Activated CD4-positive, alpha-beta T cell treated with anti-CD3 and anti-CD28 coated beads for 24 hours (primary cell): ENCODE measurements around the gene KIRREL3.

Experiments
- DNase-seq, 2 donors: peaks; one replicate each; pipeline ENCODE4 v3.0.0-alpha.2; 2020; ENCODE audit warnings: low read depth in 2 of 2

Gene KIRREL3

DNA sequence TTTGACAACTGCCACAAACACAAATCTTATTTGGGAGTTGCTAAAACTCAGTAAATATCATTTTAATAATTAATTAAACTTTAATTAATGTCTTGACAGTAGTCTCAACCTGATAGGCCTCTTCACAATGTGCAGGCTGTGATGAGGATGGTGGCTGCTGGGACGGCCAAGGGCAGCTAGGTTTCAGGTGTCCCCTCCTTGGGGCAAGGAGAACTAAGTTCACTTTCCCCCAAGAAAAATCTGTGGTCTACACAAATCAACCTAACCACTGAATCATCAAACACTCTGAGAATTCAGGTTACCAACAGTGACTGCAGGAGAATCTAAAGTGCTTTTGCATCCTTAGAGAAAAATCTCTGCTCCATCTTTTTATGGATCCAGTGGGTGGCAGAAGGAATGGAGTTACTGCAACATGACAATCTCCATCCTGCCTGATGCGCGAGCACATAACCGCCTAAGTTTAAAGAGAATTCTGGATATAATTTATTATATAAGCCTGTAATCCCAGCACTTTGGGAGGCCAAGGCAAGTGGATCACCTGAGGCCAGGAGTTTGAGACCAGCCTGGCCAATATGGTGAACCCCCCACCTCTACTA is 289.7 kb downstream of the KIRREL3 start:
- DNase-seq = no peak

GRCh38 chr11:126707498-126707897 is 293.1 kb downstream of the KIRREL3 start:
- DNase-seq = no peak

DNA sequence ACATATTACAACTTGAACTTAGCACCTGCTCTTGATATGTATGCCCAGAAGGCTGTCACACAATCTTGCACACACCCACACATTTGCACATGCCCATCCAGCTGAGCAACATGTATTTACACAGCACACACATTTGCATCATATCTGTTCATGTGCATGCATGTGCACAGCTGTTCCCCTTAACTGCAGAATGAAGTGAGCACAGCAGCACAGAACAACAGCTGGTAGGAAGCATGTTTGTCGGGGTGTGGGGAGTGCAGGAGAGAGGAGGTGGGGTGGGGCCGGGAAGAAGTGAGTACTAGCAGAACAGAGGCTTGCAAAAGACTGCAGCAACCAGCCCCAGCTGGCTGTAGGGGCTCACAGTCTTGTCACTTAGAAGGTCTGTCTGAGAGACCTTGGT is 296.5 kb downstream of the KIRREL3 start:
- no peak for DNase-seq

- no peak for DNase-seq
These were observed 296.9 kb downstream of the KIRREL3 start for GRCh38 chr11:126703662-126704061.

GRCh38 chr11:126702987-126703386 is 297.6 kb downstream of the KIRREL3 start:
- DNase-seq = no peak

GRCh38 chr11:126702165-126702720 is 298.3 kb downstream of the KIRREL3 start:
- DNase-seq = no peak

DNA sequence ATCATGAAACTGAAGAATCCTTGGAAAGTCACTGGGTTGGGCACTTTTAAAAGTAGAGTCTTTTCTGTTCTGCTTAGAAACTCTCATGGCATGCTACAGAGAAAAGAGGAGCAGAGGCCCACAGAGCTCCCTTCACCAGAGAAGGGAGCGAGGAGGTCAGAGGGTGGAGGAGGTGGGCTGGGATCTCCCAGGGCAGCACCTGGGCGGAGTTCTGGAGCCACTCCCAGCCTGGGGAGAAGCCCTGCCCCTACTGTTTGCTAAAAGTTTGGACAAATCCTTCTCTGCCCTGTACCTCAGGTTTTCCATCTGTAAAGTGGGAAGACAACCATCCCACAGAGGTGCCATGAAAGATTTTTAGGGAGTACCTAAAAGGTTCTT is 299.1 kb downstream of the KIRREL3 start:
- no peak for DNase-seq

- no peak for DNase-seq
These were observed 299.6 kb downstream of the KIRREL3 start for GRCh38 chr11:126700768-126701519.

GRCh38 chr11:126698576-126698975 is 302.0 kb downstream of the KIRREL3 start:
- no peak for DNase-seq

DNA sequence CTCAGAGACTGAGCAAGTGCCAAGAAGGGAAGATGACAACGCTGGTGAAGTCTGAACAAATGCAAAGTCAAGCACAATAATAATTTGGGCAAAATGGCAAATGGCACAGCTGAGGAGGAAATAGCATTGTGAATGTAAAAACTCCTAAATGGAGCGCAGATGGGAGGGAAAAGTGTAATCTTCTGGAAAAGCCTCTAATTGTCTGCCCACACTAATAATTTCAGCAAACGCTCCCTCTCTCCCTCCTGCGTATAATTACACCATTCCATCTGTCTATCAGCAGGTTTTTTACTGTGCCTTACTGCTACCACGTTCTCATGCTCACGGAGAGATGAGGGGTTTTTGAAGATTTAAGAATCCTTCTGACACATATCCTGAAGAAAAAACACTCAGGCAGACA is 302.6 kb downstream of the KIRREL3 start:
- no peak for DNase-seq

DNA sequence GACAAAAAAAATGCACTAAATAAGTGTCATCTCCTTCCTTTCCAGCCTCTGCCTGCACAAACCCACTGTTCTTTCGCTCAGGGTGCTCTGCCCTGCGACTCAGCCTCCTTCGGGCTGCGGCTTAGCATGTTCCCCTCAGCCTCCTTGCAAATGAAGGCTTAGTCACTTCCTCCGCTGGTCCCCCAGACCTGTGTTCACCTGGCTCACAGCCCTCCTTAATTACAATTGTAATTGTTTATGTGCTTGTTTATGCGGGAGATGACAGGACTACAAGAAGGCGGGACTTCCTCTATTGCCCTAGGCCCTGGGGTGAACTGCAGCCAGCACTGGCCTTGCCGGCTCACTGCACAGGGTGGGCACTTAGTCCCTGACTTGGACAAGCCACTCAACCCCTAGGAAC is 303.6 kb downstream of the KIRREL3 start:
- no peak for DNase-seq

GRCh38 chr11:126695293-126695692 is 305.3 kb downstream of the KIRREL3 start:
- no peak for DNase-seq

GRCh38 chr11:126694065-126694625 is 306.4 kb downstream of the KIRREL3 start:
- no peak for DNase-seq

DNA sequence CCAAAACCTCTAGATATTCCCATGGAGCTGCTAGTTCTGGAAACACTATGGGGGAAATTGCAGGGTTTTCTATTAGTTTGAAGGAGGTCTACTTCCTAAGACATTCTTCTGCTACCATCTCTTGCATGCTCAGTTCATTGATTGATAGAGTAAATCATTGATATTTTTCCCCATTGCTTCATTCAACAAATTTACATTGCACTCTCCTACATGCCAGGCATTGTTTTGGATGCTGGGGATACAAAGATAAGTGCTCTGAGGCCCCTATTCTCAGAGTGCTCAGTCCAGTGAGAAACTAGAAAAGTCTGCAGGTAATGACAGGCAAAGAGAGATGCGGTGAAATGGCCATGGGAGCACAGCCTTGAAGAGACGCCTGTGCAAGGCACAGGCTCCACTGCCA is 313.1 kb downstream of the KIRREL3 start:
- no peak for DNase-seq

- no peak for DNase-seq
These were observed 313.6 kb downstream of the KIRREL3 start for GRCh38 chr11:126686938-126687337.

DNA sequence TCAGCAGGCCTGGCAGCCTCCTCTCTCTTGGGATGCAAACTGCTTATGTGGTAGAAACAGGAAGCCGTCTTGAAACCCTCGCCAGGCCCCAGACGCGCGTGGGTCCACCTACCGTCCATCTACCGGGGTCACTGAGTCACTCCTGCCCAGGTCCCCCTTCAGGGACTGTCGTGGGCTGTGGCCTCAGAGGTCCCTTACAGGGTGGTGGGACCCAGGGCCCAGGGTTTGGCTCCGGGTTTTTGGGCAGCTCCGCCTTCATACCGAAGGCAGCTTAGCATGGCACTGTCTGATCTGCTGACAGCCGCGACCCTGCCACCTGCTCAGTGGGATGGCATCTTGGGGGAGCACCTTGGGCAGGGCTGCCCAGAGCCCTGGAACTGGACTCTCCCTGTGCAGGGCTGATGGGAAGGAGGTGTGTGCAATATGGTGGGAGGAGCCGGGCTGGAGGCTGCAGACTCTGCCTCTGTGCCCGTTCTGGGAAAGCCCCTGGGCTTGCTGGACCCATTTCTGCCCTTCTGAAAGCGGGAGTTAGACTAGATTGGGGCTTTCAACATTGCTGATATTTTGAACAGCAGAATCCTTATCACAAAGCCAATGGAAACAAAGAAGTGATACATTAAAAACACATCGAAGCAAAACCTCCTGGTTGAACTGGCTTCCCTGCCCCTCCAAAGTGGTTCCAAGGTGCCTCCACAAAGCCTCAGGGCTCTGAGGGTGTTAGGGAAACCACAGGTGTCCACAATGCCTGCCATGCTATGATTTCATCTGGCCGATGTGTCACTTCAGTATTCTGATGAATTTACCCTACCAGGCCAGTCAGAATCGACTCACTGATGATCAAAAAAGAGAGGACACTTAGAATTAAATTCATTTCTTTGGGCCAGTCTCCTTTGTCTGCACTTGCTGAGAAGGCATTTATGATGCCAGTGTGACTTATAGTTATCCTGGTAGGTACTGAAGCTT is 316.5 kb downstream of the KIRREL3 start:
- no peak for DNase-seq

DNA sequence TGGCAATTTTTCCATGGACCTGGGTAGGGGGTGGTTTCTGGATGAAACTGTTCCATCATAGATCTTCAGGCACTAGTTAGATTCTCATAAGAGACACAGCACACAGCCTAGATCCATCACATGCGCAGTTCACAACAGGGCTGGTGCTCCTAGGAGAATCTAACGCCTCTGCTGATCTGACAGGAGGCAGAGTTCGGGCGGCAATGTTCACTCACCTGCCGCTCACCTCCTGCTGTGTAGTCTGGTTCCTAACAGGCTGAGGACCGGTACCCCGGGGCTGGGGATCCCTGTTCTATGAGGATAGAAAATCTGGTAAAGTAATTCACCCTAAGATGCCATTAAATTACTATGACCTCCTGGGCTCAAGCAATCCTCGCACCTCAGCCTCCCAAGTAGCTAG is 318.0 kb downstream of the KIRREL3 start:
- no peak for DNase-seq

DNA sequence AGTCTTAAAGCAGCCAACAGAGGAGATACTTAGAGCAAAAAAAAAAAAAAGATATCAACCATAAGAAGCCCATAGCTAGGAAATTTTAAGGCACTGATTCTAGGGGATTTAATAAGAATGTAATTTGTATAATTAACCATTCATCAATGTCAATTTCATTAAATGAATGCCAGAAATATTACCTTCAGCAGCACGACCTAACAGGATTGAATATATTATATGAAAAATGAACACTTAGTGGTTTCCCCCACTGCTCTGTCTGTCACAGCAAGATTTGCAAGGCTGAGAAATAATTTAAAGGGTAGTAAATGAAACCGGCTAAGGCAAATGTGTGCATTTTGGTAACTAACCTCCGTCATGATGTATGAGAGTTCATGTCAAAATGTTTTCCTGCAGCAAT is 319.9 kb downstream of the KIRREL3 start:
- DNase-seq = no peak

GRCh38 chr11:126680131-126680530 is 320.4 kb downstream of the KIRREL3 start:
- DNase-seq = no peak

- no peak for DNase-seq
These were observed 321.5 kb downstream of the KIRREL3 start for GRCh38 chr11:126679033-126679432.

DNA sequence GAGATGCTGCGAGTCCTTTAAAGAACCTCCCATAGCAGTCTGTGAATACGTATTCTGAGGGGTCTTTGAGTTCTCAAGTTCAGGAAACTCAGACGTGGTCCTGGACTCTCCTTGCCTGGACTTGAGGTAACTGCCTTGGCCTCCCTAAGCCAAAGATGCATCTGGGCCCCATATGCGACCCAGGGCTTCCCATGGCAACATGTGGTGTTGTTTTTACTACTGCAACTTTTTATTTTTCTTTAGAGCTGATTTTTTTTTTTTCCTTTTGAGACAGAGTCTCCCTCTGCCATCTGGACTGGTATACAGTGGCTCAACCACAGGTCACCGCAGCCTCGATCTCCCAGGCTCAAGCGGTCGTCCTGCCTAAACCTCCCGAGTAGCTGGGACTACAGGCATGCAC is 324.0 kb downstream of the KIRREL3 start:
- no peak for DNase-seq

DNA sequence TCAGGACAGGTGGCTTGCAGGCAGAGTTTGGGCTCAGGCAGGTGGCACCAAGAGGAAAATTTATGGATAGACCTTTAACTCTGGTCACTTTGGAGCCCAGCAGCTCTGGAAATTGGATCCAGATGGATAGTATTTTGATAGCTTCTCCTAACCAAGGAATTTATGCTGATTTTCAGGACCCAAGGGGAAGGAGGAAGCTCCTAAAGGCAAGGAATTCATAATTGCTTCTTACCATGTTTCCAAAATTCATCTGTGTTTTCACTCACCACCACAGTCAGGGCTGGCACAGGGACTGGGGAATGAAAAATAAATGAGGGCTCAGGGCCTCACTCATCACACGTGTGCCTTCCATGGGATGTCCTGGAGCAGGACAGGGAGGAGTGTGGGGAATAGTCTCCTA is 327.3 kb downstream of the KIRREL3 start:
- no peak for DNase-seq
